Tibial artery (tissue), 4 donors: ENCODE results near the gene PRAMEF15.
"Not testable (repeated sequence)": the region's sequence is repeated elsewhere in the genome, so short reads cannot be mapped to it uniquely, and the experiment has no call there.

Source experiments
- DNase-seq, 2 donors: peaks; one replicate each; pipeline ENCODE4 v3.0.0-alpha.2; 2019
- H3K27ac ChIP-seq, 2 donors: fragments of 200-600 bp; sonication (generic) in 1 of 2; 1 replicate in 1 of 2; 2 replicates in 1 of 2; pipeline ENCODE4 v1.5.1; 2018 to 2019; ENCODE audit warnings: mild to moderate bottlenecking in 1 of 2
- H3K27me3 ChIP-seq, 2 donors: fragments of 200-600 bp; sonication (generic) in 1 of 2; one replicate each; pipeline versions ENCODE4 v1.5.1 to v1.6.0; 2016 to 2019
- H3K36me3 ChIP-seq, 3 donors: fragments of 200-600 bp; sonication (generic) in 2 of 3; one replicate each; pipeline ENCODE4 v1.5.1; 2016 to 2019; ENCODE audit warnings: mild to moderate bottlenecking in 2 of 3
- H3K4me1 ChIP-seq, 4 donors: fragments of 200-600 bp; sonication (generic) in 2 of 4; 1 replicate in 3 of 4; 2 replicates in 1 of 4; pipeline ENCODE4 v1.5.1; 2016 to 2019
- H3K4me3 ChIP-seq, 2 donors: fragments of 200-600 bp; sonication (generic) in 1 of 2; 1 replicate in 1 of 2; 2 replicates in 1 of 2; pipeline ENCODE4 v1.5.1; 2018 to 2019; ENCODE audit warnings: mild to moderate bottlenecking in 2 of 2
- H3K9me3 ChIP-seq, 3 donors: fragments of 200-600 bp; sonication (generic) in 1 of 3; one replicate each; pipeline ENCODE4 v1.5.1; 2016 to 2019
- intact Hi-C: fragments of 100-400 bp; cut with DNase I; formaldehyde crosslinking; loops from one replicate; pipeline ENCODE4 v1.15.0; 2023; ENCODE audit warnings: low total_unique reads
- TF ChIP-seq, protein P1 (sequence below), 2 experiments: fragments of 200-600 bp in 1 of 2; fragments of 450-650 bp in 1 of 2; IDR thresholded peaks; one replicate each; pipeline ENCODE4 v1.5.1; 2017 to 2019; ENCODE audit warnings: antibody characterized with exemption in 2 of 2, mild to moderate bottlenecking in 1 of 2, moderate library complexity in 1 of 2

The PRAMEF15 gene

GRCh38 chr1:13356774-13357173 lies 41.4 kb downstream of the PRAMEF15 start:
- intact Hi-C loops, H3K4me3 ChIP-seq, H3K27ac ChIP-seq, H3K4me1 ChIP-seq, H3K9me3 ChIP-seq, H3K36me3 ChIP-seq, H3K27me3 ChIP-seq, DNase-seq: not testable (repeated sequence)
- TF ChIP-seq, protein P1, sequence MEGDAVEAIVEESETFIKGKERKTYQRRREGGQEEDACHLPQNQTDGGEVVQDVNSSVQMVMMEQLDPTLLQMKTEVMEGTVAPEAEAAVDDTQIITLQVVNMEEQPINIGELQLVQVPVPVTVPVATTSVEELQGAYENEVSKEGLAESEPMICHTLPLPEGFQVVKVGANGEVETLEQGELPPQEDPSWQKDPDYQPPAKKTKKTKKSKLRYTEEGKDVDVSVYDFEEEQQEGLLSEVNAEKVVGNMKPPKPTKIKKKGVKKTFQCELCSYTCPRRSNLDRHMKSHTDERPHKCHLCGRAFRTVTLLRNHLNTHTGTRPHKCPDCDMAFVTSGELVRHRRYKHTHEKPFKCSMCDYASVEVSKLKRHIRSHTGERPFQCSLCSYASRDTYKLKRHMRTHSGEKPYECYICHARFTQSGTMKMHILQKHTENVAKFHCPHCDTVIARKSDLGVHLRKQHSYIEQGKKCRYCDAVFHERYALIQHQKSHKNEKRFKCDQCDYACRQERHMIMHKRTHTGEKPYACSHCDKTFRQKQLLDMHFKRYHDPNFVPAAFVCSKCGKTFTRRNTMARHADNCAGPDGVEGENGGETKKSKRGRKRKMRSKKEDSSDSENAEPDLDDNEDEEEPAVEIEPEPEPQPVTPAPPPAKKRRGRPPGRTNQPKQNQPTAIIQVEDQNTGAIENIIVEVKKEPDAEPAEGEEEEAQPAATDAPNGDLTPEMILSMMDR (IDR thresholded peaks at IDR 0.05): peak; percentile 36 to 51

DNA sequence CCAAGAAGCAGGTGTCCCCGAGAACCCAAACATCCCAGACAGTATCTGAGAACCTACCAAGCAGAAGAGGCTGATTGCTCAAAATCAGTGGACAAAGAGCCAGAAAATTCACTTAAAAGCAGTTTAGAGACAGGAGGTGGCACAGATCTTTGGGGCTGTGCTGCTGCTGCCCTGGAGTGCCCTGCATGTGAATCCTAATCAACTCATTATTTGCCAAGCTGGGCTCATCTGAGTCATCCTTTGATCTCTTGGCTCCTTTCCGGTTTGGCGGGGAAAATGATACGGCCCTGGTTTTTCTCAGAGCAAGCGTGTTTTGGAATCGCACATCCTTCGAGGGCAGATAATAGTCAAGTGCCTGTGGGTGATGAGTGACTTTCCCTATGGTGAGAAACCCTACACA lies 47.0 kb downstream of the PRAMEF15 start:
- H3K4me1 ChIP-seq, intact Hi-C loops, H3K27ac ChIP-seq: not testable (repeated sequence)

GRCh38 chr1:13364928-13365327 lies 49.5 kb downstream of the PRAMEF15 start:
- H3K9me3 ChIP-seq, H3K4me3 ChIP-seq, H3K36me3 ChIP-seq, intact Hi-C loops, H3K27ac ChIP-seq, H3K4me1 ChIP-seq, H3K27me3 ChIP-seq, DNase-seq: not testable (repeated sequence)

More for the DNA sequence above, 47.0 kb downstream of the PRAMEF15 start:
- H3K27me3 ChIP-seq, H3K36me3 ChIP-seq, DNase-seq, H3K4me3 ChIP-seq, H3K9me3 ChIP-seq: not testable (repeated sequence)

- H3K9me3 ChIP-seq, intact Hi-C loops: not testable (repeated sequence)
Observed at GRCh38 chr1:13366536-13366935, 51.2 kb downstream of the PRAMEF15 start.

GRCh38 chr1:13368544-13368943 lies 53.2 kb downstream of the PRAMEF15 start:
- intact Hi-C loops, H3K4me1 ChIP-seq, H3K9me3 ChIP-seq, H3K27me3 ChIP-seq, H3K36me3 ChIP-seq, DNase-seq, H3K4me3 ChIP-seq, H3K27ac ChIP-seq: not testable (repeated sequence)

More at GRCh38 chr1:13366536-13366935, 51.2 kb downstream of the PRAMEF15 start:
- not testable (repeated sequence) for H3K4me1 ChIP-seq, H3K36me3 ChIP-seq, H3K27ac ChIP-seq, H3K4me3 ChIP-seq, DNase-seq, H3K27me3 ChIP-seq
